Placental pericyte (primary cell): ENCODE data around the gene CNBD2. TPM values are rescaled to one million over a fixed set of nuclear protein-coding genes. Genes with fewer than 3 reads are reported as not detected.

Experiments used
- small RNA-seq: library from RNA; depleted of rRNA; stranded (forward); fragments of <200 nt; gene quantifications from one replicate; pipeline ENCODE3, GENCODE V24; 2012; ENCODE audit warnings: low replicate concordance
- total RNA-seq: library from RNA; depleted of rRNA; stranded (reverse); fragments of >200 nt; gene quantifications from 2 replicates; pipeline ENCODE4 v1.2.3, GENCODE V29; 2012

CNBD2 gene
- total RNA-seq, result 1.1 and 2.3 TPM in 2 replicates

DNA sequence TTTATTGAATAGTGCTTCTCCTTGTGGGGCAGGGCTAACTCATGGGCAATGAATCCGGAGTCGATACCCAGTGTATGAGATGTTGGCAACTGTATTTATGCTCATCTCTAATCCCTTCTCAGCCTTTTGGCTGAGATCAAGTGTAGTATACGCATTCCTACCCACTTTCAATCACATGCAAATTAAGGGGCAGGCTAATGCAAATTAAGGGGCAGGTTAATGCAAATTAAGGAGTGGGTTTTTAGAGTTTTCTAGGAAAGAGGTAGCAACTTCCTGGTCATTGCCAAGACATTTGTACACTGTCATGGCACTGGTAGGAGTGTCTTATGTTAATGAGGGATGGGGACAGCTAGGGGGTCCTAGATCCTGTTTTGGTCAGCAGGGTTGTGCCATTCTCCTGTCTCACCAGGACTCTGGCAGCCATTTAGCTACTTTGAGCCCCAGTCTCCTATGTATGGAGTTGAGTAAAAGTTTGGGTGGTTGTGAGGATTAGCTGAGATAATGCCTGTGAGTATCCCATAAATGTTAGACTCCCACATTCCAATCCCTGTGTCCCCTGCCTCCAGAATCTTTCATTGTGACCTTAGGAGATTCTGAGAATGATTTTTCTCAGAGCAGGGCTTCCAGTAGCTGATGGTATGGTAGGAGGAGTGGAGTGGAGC lies at the start of gene CNBD2:
CNBD2 (plus strand) TSS at position 612 of the 662 bp plus-strand sequence. CDS start 173 bp downstream, outside the sequence.

DNA sequence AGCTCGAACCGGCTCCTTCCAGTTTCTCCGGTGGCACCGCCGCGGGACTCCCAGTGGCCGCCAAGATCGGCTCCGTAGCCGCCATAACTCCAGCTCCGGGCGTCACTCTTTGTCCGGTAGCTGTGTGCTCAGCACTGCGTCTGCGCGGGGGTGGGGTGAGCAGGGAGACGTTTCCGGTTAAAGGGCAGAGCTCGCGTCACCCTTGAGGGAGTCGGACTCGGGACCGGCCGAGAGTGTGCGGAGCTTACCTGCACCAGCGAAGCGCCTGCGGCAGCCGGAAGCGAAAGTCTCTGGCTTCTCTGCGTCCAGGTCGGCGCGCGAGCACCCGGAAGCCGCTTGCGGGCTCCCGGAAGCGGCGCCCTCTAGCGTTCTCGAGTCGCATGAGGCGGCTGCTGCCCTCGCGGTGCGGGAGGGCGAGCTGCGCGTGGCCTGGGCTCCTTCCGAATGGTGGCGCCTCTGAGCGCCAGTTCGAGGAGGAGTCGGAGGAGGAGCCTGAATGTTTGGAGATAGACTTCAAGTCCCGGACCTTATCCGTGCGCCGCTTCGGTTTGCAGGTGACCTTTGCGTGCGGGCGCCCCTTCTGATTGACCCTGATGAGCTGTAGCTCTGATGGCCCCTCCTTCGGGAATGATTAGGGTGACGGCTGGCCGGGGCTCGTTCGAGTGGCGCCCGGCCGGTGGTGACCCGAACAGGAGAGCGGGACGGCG lies 14.0 kb upstream of the CNBD2 start, which contains the start of gene SCAND1:
SCAND1 (minus strand) TSS at position 303 of the 707 bp plus-strand sequence; CDS start at position 85, 218 bp downstream.

Small RNAs within 50 kb of the gene (small RNA-seq; reads per million reads assigned to genes)
- gene RNU6-937P, result 0.10 reads per million

Other genes with a start within 250 kb of the CNBD2 start
- gene RBM39, start 226.3 kb upstream of the CNBD2 start, total RNA-seq, result 213 and 253 TPM in 2 replicates
- gene PHF20, start 196.6 kb upstream of the CNBD2 start, total RNA-seq, result 20.1 and 26.1 TPM in 2 replicates
- gene SCAND1, start 14.1 kb upstream of the CNBD2 start, total RNA-seq, result 61.1 and 80.8 TPM in 2 replicates
- gene EPB41L1, start 186.2 kb downstream of the CNBD2 start, total RNA-seq, result 5.0 and 12.0 TPM in 2 replicates